ENCODE measurements around the gene SP6.

SP6 gene

DNA sequence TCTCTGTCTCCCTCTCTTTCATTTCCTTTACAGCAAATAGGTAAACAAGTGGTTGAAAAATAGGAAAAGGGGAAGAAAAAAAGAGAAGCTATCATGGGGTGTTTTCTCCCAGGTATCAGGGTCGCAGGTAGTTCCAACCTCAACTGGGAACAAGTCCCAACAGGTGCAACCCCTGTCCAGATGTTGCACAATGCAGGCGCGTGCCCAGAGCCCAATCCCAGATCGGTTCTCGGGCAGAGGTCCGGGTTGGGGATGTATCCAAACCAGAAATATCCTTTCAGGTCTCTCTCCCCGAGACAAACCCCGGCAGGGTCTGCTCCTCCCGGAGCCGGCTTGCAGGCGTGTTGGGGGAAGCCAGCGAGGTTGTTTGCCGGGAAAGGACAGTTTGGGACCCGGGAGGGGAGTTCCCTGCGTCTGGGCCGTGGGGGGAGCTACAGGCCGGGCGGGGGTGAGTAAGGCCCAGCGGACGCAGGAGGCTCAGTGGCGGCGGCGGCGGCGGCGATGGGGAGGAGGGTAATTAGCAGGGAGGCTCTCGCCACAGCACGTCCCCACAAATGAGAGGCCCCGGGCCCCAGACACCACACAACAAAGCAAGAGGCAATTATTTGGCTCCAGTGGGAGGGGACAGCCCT is 21.2 kb upstream of the SP6 start:
- no peak overlapping the region for H3K4me3 ChIP-seq (ENCODE audit: low read depth, low read length)
- TF ChIP-seq, protein P1, sequence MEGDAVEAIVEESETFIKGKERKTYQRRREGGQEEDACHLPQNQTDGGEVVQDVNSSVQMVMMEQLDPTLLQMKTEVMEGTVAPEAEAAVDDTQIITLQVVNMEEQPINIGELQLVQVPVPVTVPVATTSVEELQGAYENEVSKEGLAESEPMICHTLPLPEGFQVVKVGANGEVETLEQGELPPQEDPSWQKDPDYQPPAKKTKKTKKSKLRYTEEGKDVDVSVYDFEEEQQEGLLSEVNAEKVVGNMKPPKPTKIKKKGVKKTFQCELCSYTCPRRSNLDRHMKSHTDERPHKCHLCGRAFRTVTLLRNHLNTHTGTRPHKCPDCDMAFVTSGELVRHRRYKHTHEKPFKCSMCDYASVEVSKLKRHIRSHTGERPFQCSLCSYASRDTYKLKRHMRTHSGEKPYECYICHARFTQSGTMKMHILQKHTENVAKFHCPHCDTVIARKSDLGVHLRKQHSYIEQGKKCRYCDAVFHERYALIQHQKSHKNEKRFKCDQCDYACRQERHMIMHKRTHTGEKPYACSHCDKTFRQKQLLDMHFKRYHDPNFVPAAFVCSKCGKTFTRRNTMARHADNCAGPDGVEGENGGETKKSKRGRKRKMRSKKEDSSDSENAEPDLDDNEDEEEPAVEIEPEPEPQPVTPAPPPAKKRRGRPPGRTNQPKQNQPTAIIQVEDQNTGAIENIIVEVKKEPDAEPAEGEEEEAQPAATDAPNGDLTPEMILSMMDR (IDR thresholded peaks at IDR 0.05; ENCODE audit: low read depth, low read length, missing control alignments): no peak
- no peak for DNase-seq (ENCODE audit: low read depth)

DNA sequence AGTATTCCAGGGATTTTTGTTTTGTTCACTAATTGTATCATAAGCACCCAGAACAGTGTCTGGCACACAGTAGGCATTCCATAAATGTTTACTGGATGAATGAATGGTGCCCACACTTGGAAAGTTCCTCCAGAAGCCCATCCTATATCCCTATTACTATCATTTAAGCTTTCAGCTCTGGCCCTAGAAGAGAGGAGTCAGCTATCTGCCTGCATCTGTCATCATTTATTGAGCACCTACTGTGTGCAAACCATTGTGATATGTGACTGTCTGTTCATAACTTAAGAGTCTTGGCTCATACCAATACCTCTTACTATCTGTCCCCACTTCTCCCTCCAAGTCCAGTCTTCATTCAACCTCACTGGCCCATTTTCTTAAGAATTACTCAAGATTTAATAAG is 20.1 kb upstream of the SP6 start:
- no peak overlapping the region for H3K4me3 ChIP-seq (ENCODE audit: low read depth, low read length)
- no peak for DNase-seq (ENCODE audit: low read depth)
- TF ChIP-seq, protein P1 (IDR thresholded peaks at IDR 0.05; ENCODE audit: low read depth, low read length, missing control alignments): no peak

DNA sequence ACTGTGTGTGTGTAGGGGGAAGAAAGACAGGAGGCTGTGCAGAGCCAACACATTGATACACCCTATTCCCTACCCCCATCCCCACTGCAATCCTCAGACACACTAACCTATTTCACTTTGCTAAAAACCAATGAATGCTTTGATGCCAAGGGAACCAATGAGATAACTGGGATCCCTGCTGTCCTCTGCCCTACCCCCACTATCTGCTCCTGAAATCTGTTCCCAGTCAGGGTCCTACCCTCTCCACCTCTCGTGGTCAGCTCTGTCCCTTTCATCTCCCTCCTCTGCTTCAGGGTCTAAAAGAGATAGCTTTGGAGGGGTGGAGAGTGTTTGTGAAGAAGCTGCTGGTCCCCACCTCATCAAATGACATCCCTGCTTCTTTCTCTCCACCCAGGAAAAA is 19.1 kb upstream of the SP6 start:
- H3K4me3 ChIP-seq (ENCODE audit: low read depth, low read length): no peak overlapping the region
- TF ChIP-seq, protein P1 (IDR thresholded peaks at IDR 0.05; ENCODE audit: low read depth, low read length, missing control alignments): no peak
- DNase-seq (ENCODE audit: low read depth): no peak

DNA sequence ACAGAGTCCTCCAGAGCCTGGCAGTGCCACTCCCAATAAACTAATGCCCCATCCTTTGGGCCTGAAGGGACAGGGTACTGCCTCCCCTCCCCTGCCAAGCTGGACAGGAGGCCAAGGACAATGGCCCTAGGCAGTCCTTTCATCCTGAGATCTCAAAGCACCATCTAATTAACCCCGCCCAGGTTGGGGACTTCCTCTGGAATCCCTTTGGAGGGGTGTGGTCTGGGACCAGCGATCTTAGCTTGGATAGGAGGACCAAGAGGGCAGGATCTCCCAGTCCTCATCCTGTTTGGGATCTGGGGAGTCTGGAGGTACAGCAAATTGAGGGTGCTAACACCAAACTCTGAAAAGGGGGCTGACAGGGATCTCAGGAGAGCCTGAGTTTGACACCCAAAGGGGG is 18.2 kb upstream of the SP6 start:
- no peak for DNase-seq (ENCODE audit: low read depth)
- TF ChIP-seq, protein P1 (IDR thresholded peaks at IDR 0.05; ENCODE audit: low read depth, low read length, missing control alignments): no peak
- H3K4me3 ChIP-seq (ENCODE audit: low read depth, low read length): no peak overlapping the region

DNA sequence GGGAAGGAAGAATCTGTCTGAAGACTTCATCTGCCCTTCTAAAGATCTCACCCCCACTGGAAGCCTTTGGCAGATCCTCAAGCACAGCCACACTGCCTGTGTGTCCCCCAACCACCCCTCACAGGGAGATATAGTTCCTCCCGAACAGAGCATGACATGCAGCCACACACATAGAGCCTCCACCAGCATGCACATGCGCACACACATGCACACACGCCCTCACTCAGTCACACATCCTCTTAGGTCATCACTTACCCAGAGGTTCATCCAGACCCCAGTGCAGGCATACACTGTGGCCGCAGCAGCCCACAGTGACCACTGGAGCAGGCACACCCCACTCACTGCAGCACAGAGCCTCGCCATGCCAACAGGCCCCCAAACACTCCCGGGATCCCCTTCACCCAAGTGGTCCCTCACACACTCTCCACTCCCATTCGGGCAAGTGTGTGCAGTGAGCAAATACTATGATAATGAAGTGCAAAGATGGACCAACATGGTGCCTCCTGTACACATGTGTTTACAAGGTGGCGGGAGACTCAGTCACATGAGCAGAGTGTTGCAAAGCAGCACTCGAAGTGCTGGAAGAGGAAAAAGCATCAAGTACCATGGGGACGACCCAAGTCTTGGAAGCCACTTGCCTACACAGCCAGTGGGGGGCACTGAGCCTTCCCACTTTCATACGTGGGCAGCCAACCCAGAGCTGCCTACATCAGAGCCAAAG is 17.0 kb upstream of the SP6 start:
- DNase-seq (ENCODE audit: low read depth): no peak
- TF ChIP-seq, protein P1 (IDR thresholded peaks at IDR 0.05; ENCODE audit: low read depth, low read length, missing control alignments): no peak
- H3K4me3 ChIP-seq (ENCODE audit: low read depth, low read length): no peak overlapping the region

DNA sequence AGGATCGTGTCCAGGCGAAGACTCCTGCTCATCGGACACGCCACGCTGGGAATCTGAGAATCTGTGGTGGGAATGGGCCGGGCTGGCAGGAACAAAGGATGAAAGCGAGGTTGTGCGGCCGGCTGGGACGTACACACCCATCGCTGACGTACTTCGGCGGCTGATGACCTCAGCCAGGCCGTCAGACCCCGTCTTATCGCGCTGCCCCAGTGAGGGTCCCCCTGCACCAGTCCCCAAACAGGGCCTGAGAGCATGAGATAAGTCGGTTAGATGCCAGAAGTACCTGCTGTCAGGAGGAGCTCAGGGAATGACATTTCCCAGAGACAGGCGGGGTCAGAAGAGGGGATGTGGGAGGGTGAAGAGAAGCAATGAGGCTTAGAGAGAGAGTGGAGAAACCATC is 16.0 kb upstream of the SP6 start:
- DNase-seq (ENCODE audit: low read depth): no peak
- TF ChIP-seq, protein P1 (IDR thresholded peaks at IDR 0.05; ENCODE audit: low read depth, low read length, missing control alignments): no peak
- H3K4me3 ChIP-seq (ENCODE audit: low read depth, low read length): no peak overlapping the region

DNA sequence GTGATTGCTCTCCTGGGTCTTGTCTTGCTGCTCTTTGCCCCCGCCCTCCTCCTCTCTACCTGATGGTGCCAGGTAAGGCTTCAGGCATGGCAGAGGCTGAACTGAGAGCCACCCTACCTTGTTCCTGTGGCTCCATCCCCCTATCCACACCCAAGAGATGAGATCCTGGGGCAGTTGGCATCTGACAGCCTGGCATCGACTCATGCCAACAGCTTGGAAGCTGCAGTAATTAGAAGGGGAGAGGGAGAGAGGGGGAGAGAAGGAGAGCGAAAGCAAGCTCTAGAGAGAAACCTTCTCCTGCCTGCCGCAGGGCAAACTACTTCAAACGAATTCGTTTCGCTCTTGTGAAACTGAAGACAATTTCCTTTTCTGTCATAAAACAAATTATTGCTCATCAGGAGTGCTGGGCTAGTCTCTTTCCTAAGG is 13.8 kb upstream of the SP6 start:
- no peak overlapping the region for H3K4me3 ChIP-seq (ENCODE audit: low read depth, low read length)
- no peak for DNase-seq (ENCODE audit: low read depth)
- TF ChIP-seq, protein P1 (IDR thresholded peaks at IDR 0.05; ENCODE audit: low read depth, low read length, missing control alignments): no peak
